Measurements from ENCODE around the gene PACRG. TPM values are rescaled to one million over a fixed set of nuclear protein-coding genes. Genes with fewer than 3 reads are reported as not detected.

The PACRG gene
- total RNA-seq, 1 experiment from 2014 or later = 0.26 TPM

DNA sequence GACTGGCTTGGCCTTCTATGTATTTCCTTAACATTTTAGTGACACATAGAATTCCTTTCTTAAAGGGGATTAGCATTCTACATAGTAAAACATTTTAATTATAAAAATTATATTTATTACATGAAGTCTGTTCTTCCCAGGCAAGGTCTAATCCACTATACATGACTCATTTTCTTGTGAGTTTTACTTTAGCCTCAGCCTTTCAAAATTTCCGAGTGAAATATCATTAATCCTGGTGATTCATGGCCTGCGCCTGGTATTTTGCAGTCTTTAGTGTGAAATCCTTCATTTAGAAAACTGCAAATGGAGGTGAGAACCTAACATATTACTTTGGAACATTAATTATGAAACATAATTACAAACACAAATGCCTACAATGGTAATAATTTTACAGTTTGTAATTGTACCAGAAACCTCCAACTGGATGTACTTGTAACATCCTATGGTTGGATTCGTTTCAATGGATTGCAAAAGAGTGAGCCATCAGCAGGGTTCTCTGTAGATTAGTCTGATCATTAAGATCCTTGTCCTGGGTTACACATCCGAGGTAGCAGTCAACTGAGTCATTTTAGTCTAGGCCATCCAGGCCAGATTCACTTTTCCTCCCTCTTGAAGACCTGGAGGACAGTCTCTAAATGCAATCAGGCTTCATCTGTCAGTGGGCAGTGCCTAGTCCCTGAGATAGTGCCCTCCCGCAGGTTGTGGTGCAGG is 272.0 kb downstream of the PACRG start:
- H3T11ph ChIP-seq (ENCODE audit: low read length) = no peak overlapping the region
- H2AK5ac ChIP-seq (ENCODE audit: insufficient read length, low read length) = no peak overlapping the region
- no peak overlapping the region for H2BK5ac ChIP-seq (ENCODE audit: insufficient read length, low read length)
- H3K18ac ChIP-seq (ENCODE audit: insufficient read length, low read depth, low read length) = no peak overlapping the region
- WGBS (ENCODE audit: extremely low coverage, insufficient read length, low lambda C conversion rate) = no CpG with 5 or more reads among the region's 5 CpGs
- H3K36me3 Mint-ChIP-seq (ENCODE audit: insufficient read depth in 1 of 3, low read depth in 3 of 3) = peaks cover 0 to 5% (median 0%) of the 10 kb centered on the region in 3 experiments; a peak in 3 of 7 replicates
- H2AFZ ChIP-seq (ENCODE audit: low read length) = no peak overlapping the region
- no peak overlapping the region for H3K4me2 ChIP-seq (ENCODE audit: insufficient read depth, insufficient read length, low read length)
- H2BK120ac ChIP-seq (ENCODE audit: low read depth, low read length, poor library complexity, severe bottlenecking) = no peak overlapping the region
- H3K9me3 Mint-ChIP-seq = peaks cover 3 to 5% of the 10 kb centered on the region in 2 experiments; a peak in 4 of 5 replicates
- H3K9ac ChIP-seq (ENCODE audit: extremely low read depth, insufficient read length, low read length) = no peak overlapping the region
- H3K27ac Mint-ChIP-seq = no peak overlapping the region
- H3K79me2 ChIP-seq (ENCODE audit: insufficient read depth, low read length) = no peaks in the 10 kb centered on the region
- peaks cover 0 to 5% of the 10 kb centered on the region in 2 experiments; a peak in 1 of 4 replicates for H3K4me1 Mint-ChIP-seq
- TF ChIP-seq, protein P1, sequence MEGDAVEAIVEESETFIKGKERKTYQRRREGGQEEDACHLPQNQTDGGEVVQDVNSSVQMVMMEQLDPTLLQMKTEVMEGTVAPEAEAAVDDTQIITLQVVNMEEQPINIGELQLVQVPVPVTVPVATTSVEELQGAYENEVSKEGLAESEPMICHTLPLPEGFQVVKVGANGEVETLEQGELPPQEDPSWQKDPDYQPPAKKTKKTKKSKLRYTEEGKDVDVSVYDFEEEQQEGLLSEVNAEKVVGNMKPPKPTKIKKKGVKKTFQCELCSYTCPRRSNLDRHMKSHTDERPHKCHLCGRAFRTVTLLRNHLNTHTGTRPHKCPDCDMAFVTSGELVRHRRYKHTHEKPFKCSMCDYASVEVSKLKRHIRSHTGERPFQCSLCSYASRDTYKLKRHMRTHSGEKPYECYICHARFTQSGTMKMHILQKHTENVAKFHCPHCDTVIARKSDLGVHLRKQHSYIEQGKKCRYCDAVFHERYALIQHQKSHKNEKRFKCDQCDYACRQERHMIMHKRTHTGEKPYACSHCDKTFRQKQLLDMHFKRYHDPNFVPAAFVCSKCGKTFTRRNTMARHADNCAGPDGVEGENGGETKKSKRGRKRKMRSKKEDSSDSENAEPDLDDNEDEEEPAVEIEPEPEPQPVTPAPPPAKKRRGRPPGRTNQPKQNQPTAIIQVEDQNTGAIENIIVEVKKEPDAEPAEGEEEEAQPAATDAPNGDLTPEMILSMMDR (conservative IDR thresholded peaks at IDR 0.05) = no peak
- no peaks in the 10 kb centered on the region for H4K20me1 ChIP-seq (ENCODE audit: control insufficient read depth, insufficient read depth, insufficient read length)
- no peak overlapping the region for H2BK15ac ChIP-seq (ENCODE audit: low read depth, low read length)
- H3K14ac ChIP-seq (ENCODE audit: insufficient read depth, low read length) = no peak overlapping the region
- H4K91ac ChIP-seq (ENCODE audit: insufficient read length, low read depth, low read length) = no peak overlapping the region
- H4K5ac ChIP-seq (ENCODE audit: insufficient read length, low read depth, low read length) = no peak overlapping the region
- no peaks in the 10 kb centered on the region for H3K27me3 Mint-ChIP-seq (ENCODE audit: low read depth)
- no peaks in the 10 kb centered on the region for H3K23me2 ChIP-seq (ENCODE audit: insufficient read length, low read depth, low read length, poor library complexity, severe bottlenecking)
- H3K56ac ChIP-seq (ENCODE audit: insufficient read length, low read depth, low read length) = no peak overlapping the region
- no peaks in the 10 kb centered on the region for H3K79me1 ChIP-seq (ENCODE audit: insufficient read depth, low read depth, low read length, poor library complexity, severe bottlenecking)
- no peak overlapping the region for H2BK20ac ChIP-seq (ENCODE audit: low read depth, low read length, poor library complexity, severe bottlenecking)
- no peak for DNase-seq
- no peaks in the 10 kb centered on the region for H3K4me1 ChIP-seq (ENCODE audit: insufficient read depth, low read length)
- H3K4ac ChIP-seq (ENCODE audit: low read depth, low read length) = no peak overlapping the region
- H2BK12ac ChIP-seq (ENCODE audit: insufficient read length, low read depth, low read length) = no peak overlapping the region
- no peaks in the 10 kb centered on the region for H3K27me3 ChIP-seq (ENCODE audit: insufficient read depth, low read length)
- H3K4me3 Mint-ChIP-seq = no peak overlapping the region
- H4K8ac ChIP-seq (replicated peaks; ENCODE audit: insufficient read length, low read depth, low read length) = no peak overlapping the region
- H3K23ac ChIP-seq (ENCODE audit: insufficient read length, low read depth, low read length) = no peak overlapping the region
- no peak overlapping the region for H3K27ac ChIP-seq (ENCODE audit: insufficient read length, low read depth, low read length)
- H3K9me3 ChIP-seq (ENCODE audit: control insufficient read depth, low read depth, low read length) = no peaks in the 10 kb centered on the region
